GM21786 (cell line): ENCODE data around the gene BRD3OS.
"Not testable (repeated sequence)": the region's sequence is repeated elsewhere in the genome, so short reads cannot be mapped to it uniquely, and the experiment has no call there.

Source experiments
- ATAC-seq: cut with Tn5 transposase; IDR thresholded peaks from one replicate; pipeline ENCODE4 v1.9.1; 2021; ENCODE audit not compliant: unreplicated experiment

Gene BRD3OS

DNA sequence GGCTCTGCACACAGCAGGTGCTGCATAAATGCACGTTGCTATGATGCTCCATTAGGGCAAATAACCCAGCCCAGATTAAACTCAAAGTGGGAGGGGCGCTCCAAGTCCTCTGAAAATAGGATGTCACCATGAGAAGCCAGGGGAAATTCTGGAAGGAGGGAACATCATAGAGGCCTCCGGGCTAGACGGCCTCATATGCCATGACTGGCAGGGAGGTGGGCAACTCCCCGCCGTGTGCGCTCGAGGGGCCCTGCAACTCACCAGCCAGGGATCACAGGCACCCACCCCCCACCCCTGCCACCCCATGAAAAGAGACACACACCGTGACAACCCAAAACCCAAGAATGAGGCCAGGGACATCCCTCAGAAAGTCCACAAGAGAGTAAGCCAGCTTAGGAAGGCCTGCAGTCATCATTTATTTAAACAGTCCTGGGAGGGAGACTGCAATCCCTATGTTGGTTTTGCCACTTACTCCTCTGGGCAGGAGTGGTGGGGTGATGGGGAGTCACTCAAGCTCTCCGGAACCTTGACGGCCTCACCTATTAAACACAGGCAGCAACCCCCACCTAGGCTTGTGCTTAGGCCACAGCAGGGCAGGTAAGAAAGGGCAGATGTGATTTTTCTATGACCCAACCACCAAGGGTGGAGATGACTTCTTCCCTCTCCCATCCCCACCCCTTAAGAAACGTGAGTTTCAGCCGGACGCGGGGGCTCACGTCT is 37.2 kb upstream of the BRD3OS start:
- ATAC-seq = no peak

DNA sequence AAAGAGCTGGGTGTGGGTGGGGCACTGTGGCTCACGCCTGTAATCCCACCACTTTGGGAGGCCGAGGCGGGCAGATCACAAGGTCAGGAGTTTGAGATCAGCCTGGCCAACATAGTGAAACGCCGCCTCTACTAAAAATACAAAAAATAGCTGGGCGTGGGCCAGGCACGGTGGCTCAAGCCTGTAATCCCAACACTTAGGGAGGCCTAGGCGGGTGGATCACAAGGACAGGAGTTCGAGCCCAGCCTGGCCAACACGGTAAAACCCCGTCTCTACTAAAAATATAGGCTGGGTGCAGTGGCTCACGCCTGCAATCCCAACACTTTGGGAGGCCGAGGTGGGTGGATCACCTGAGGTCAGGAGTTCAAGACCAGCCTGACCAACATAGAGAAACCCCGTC is 36.5 kb upstream of the BRD3OS start:
- not testable (repeated sequence) for ATAC-seq

DNA sequence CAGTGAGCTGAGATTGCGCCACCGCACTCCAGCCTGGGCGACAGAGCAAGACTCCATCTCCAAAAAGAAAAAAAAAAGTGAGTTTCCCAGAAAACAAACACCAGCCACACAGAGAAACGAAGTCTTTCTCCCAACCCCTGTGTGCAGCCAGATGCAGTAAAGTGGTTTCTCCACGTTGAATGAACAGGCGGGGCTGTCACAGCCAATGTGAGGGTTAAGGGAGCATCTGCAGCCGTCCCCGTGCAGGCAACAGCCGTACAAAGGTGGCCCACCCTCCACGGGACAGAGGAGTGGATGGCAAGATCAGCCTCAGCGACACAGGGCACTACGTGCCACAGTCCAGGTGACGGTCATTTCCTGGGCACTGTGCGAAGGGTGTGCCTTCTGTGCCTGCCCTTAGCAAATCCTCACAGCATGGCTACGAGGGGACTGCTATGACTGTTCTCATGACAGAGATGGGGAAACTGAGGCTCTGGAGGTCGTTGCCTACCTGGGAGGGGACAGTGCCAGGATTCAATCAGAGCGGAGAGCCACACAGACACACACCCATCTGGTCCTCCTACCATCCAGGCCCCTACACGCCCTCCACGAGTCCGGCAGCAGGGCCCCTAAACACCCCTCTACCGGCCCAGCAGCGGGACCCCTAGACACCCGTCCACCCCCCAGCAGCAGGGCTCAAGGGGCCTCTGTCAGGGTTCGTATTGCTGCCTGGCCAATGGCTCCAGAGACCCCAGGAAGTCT is 35.5 kb upstream of the BRD3OS start:
- no peak for ATAC-seq

DNA sequence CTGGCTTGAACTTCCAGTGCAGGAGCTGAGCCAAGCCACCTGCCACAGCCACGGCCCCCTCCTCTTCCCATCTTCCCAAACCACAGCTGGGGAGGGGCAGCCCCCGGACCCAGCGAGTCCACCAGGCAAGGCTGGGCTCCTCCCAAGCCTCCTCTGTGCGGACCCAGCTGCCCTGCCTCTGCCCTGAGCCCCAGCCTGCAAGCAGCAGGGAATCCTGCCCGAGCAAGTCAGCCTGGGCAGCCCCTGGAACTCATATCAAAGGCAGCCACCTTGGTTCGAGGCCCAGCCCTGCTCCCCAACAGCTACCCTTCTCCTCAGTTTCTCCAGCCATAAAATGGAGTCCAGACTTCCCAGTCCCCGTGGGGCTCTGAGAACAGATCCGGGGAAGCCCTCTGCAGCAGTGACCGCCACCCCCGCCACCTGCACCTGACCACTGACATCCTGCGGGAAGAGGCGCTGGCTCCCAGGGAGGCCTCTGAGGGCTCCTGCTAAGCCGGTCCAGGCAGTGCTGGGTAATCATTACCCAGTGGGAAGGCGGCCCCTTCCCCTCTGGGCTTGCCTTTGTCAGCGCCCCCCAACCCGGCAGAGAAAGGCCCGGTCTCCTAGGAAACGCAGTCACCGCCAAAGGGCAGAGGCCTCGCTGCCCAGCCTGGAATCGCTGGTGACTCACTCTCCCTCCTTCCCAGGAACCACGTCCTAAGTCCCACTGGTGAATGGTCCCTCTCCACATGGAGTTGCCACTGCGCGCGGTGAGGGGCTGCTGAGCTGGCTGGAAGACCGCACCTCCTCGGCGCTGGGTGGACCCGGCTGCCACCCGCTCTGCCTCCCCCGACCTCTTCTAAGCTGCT is 34.7 kb upstream of the BRD3OS start:
- no peak for ATAC-seq

DNA sequence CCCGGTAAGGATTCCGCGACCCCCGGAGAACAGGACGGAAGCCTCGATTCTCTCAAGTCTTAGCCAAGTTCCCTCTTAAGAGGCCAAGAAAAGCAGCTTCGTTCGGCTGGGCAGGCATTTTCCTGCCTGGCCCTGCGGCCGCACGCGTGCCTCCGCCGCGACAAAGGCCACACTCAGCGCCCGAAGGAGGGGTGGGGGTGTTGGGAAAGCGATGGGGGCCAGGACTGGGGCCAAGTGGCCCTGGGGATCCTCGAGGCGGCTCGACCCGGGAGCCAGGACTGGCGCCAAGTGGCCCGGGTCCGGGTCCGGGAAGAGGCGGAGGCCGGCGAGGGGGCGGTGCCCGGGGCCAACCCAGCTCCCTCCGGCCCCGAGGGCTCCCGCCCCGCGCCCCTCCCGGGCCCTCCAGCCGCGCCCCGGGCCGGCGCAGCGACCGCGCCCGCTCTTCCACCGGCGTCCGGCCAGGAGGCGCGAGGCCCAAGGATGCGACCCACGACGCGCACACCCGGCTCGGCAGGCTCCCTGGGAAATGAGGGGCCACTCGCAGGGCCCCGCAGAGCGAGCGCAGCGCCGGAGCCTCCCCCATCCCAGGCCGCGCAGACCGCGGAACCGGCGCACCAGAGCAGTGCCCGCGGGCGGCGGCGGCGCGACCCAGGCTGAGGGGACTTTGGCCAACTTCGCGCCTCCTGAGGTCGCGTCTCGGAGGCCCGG is 33.9 kb upstream of the BRD3OS start:
- no peak for ATAC-seq

DNA sequence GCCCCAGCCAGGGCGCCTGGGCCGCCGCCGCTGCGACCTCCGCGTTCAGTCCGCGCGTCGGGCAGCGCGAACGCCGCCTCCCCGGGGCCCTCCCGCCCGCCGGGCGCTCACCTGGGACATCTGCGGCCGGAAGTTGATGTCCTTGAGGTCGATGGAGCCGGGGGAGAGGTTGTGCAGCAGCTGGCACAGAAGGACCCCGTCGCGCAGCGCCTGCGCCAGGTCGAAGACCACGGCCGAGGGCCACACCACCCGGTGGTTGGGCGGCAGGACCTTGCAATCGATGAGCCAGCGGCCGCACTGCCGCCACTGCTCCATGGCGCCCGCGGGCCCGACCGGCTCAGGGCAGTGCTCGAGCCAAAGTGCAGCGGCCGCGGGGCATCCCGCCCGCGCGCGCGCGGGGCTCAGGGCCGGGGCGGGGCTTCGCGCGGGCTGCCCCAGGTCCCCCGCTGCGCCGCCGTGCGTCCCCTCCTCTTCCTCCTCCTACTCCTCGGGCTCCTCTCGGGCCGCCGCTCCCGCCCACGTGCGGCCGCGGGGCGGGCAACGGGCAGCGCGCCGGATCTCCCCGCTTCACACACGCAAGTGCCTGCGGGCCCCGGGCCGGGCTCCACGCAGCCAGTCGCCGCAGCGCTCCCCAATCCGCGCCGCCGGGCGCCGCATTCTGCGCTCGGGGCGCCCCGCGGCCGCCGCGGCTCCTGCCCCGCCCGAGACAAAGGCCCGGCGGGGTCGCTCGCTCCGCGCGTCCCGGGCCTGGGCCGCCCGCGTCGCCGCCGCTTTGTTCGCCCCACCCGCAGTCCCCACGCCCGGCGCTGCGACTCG is 33.1 kb upstream of the BRD3OS start, which contains the start of gene VAV2:
TSS of gene VAV2 (minus strand) at position 361 of the 816 bp plus-strand sequence. CDS start at position 315, 46 bp downstream.
- ATAC-seq = peak; percentile 44

DNA sequence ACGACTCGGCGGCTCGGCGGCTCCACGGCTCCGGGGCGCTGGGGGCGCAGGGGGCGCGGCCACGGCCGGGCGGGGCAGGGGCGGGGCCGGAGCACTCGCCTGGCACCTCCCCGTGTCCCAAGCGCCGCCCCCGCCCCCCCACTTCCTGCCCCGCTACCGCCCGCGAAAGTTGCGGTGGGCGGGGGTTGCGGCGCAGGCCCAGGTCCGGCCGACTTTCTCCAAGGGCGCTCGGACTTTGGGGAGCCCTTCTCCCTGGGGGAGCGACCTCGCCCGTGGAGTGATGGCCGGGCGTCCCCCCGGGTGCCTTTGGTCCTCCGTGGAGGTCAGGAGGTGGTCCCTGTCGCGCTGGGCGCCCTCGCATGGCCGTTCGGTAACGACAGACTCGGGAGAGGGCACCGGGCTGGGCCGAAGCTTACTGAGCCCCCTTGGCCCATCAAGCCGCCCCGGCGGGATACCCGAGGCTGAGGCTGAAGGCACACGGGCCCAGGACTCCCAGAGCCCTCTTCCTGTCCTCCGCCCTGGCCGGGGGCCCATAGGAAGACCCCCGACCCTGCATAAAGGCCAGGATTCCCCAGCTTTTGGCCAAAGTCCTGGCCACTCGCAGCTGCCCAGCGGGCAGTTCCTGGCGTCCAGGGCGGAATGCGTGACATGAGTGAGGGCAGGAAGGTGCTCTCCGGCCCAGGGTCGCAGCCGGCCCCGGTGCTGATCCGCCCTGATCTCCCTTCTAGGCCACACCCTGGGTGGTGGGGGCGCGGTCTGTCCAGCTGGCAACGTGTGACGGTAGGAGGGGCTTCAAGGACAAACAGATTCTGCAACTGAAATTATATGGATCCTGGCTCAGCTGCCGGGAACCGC is 32.3 kb upstream of the BRD3OS start:
- peak; percentile 39 for ATAC-seq

DNA sequence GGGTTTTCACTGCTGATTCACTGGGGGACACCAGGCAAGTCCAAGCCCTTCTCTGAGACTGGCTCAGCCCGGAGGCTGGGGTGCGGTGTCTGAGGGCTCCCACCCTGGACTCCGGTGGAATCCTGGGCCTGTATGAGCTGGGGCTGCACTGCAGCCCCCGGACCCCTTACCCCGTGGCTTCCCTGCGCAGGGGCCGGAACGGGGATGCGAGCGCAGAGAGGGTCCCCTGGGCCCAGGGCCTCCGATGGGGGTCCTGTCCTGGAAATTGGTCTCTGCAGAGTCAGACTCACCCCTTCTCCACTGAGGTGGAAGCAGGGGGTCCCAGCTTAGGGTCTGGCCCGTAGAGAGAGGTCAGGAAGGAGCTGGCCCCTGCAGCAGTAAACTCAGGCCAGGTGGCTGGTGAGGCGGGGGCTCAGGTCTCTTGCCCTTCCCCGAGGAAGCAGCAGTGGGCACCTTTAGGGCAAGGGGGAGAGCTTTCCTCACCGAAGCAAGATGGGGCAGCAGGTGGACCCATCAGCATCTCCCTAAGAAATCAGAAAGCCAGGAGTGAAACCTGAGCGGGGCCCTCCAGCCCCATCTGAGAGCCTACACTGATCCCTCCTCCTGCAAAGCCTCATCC is 31.5 kb upstream of the BRD3OS start:
- ATAC-seq = no peak

DNA sequence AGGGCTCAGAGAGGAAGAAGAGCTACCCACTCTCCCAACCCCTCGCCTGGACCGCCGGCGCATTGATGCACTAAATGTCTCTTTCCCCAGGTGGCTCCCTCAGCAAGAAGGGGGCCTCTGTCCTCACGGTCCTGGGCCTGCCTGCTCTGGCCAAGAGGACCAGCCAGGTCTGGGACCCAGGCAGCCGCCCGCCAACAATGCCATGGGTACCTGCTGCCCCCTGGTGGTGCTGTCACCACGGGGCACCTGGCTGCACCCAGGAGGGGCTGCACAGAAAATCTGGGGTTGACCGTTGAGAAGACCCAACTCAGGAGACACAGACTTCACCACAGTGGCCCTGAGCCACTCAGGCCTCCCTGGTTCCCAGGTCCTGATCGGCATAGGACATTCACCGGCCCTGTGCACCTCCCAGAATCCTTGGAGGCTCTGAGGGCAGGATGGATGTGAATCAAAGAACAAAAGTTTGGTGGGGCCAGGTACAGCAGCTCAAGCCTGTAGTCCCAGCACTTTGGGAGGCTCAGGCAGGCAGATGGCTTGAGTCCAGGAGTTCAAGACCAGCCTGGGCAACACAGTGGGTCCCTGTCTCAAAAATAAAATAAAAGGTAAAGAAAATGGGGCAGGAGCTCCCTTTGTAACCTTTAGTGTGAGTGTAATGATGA is 30.8 kb upstream of the BRD3OS start:
- no peak for ATAC-seq

DNA sequence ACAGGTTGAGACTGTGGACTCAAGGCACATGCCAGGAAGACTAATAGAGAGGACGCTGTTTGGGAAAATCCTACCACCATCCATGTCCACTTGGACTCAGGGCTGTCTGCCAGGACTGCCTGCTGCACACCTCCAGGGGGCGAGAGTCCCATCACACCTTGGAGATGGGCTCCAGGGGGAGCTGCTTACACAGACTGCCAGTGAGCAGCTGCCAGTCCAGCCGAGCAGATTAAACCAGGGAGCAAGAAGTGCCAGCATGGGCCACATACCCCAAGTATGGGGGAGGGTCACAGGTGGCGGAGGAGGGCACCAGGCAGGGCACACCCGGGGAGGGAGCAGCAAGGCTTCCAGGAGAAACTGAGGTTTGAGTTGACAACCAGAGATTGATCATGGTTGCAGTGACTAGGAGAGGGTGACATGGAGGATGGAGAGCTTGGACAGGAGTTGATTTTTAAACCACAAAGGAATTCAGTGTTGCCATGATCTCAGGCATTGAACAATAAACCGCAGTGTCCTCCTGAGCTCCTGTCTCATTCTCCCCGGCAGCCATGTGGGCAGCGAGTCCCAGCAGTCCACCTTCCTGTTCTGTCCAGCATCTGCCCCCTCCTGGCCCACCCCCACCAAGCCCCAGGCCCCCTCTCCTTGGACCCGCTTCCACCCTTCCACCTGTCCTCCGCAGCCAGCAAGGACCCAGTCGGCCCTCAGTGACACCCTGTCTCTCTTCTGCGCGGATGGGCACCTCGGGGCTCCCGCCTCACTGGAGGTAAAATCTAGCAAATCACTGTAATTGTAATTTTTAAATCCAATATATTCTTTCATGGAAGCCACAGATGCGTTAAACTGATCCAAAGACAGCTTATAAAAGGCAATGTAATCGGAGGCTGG is 30.0 kb upstream of the BRD3OS start:
- no peak for ATAC-seq

DNA sequence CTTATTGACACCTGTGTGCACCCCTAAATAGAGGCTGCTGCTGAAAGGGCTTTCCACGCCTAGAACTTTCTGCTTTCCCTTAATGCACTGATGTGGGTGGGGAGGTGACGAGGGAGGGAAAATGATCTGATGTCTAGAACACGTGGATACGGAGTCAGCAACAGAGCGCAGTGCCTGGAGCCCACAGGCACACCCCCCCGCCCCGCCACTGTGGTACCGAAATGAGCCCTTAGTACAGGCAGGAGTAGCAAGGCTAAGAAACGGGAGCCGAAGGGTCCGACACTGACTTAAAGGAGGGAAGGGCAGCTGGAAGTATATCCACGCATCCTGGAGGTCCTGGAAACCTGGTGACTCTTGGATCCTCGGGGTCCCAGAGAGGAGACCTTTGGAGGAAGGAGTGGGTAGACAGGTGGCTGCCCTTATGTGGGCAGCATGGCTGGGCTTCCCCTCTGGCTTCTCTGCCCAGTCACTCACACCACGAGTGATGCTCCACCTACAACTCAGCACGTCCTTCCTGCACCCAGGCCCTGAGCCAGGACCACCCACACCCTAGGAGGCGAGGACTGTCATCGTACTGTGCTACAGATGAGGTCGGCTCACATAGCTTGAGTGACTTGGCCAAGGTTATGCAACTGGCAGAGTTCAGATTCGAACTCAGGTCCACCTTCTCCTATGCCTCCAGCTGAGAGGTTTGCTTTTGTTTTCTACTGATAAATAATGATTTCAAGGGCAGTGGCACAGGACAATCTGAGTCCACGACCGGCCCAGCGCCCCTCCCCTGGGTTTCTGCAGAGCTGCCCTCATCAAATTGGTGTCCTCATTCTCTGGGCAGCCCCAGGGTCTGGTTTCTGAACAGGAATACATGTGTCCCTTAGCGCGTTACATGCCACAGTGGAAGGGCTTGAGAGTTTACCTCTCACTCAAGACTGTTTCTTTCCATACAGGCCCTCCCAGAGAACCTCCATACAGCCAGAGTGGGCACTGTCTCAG is 28.5 kb upstream of the BRD3OS start:
- ATAC-seq = no peak

DNA sequence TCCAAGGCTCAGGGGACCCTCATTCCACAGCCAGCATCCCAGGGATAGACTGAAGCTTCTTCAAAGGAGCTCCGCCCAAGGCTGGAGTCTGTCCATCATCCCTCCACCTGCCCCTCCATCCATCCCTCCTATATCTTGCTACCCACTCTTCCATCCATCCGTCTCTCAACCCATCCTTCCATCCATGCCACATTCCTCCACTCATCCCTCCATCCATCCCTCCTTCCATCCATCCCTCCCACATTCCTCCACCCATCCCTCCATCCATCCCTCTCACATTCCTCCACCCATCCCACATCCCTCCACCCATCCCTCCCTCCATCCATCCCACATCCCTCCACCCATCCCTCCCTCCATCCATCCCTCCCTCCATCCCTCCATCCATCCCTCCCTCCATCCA is 27.7 kb upstream of the BRD3OS start:
- no peak for ATAC-seq

DNA sequence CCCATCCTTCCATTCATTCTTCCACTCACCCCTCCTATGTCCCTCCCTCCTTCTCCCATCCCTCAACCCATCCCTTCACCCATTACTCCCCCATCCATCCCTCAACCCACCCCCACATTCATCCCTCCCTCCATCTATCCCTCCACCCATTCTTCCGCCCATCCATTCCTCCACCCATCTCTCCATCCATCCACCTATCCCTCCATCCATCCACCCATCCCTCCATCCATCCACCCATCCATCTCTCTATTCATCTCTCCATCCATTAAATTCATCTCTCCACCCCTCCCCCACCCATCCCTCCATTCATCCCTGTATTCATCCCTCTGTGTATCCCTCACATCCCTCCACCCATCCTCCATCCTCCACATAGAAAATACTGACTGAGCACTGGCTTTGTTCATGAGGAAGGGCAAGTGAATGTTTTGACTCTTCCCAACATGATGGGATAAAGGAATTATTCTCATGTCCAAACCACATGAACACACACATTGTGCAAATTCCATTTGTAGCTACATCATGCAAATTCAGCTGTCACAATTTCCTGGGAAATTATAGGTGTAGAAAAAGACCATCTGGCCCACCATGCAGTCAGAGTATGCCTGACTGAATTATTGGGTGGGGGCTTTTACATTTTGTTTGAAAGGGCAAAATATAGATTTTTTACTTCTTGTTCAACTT is 26.2 kb upstream of the BRD3OS start:
- ATAC-seq = no peak

DNA sequence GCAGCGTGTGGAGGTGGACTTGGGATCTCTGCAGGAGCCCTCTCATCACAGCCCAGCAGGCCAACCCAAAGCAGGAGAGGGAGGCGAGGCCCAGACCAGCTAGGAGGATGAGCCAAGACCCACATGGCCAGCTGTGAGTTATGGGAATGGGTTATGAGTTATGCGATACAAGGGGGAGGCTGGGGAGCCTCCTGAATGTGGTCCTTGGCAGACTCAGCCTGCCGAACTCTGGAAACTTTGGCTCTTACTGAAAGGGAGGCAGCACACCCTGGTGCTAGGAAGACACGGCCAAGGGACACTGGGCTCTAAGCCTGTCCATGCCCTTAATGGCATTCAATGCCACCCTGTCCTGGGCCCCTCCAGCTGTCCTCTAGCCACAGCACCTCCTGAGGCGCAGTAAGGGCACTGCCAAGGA is 25.4 kb upstream of the BRD3OS start:
- ATAC-seq = no peak

DNA sequence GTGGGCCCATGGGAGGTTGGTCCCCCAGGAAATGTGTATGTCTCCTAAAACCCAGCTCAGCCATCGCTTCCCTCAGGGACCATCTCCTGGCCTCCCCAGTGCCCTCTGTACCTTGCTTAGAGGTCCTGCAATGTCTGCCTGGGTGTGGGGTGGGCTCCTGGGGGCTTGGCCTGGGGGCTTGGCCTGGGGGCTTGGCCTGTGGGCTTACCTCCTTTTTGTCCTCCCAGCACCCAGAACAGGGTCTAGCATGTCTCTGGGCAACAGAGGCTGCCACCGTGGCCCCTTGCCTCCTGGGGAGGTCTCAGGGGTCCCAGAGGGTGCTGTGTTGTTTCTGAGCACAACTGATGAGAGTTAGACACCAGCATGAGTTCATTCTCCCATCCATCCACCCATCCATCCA is 22.5 kb upstream of the BRD3OS start:
- no peak for ATAC-seq
